ENCODE measurements around the gene OSBP2. TPM values are rescaled to one million over a fixed set of nuclear protein-coding genes. Genes with fewer than 3 reads are reported as not detected.

The OSBP2 gene
- total and polyA plus RNA-seq, 2 experiments from 2014 or later, result 2.1 to 2.9 TPM

- Histone ChIP-seq H3K4me3 (no peak overlapping the region), H3K79me2 (replicated peaks; ENCODE audit: insufficient read depth) (no peaks in the 10 kb centered on the region), H3F3A (replicated peaks; ENCODE audit: low read depth) (no peaks in the 10 kb centered on the region), H3K27me3 (ENCODE audit: insufficient read depth) (no peaks in the 10 kb centered on the region), H3K4me2 (no peak overlapping the region), H4K20me1 (replicated peaks; ENCODE audit: insufficient read depth) (no peaks in the 10 kb centered on the region), H3K9me2 (ENCODE audit: insufficient read depth) (no peaks in the 10 kb centered on the region), H3K4me1 (ENCODE audit: insufficient read depth) (no peaks in the 10 kb centered on the region), H2AFZ (no peak overlapping the region), H3K27ac (ENCODE audit: low read depth) (no peak overlapping the region), H3K36me3 (ENCODE audit: insufficient read depth) (no peaks in the 10 kb centered on the region)
- no peaks in the 10 kb centered on the region for H3K9me3 Mint-ChIP-seq
- TF ChIP-seq ETS1 (IDR thresholded peaks at IDR 0.05) (no peak), REST (IDR thresholded peaks at IDR 0.05; ENCODE audit: unreplicated experiment) (no peak), NANOG (IDR thresholded peaks at IDR 0.05; ENCODE audit: borderline replicate concordance) (no peak), EZH2phosphoT487 (IDR thresholded peaks at IDR 0.05; ENCODE audit: unreplicated experiment) (no peak), ZNF114 (CRISPR knock-in tag; IDR thresholded peaks at IDR 0.05) (no peak), ZNF331 (CRISPR knock-in tag; IDR thresholded peaks at IDR 0.05; ENCODE audit: low read depth) (no peak), CREB1 (CRISPR knock-in tag; IDR thresholded peaks at IDR 0.05; ENCODE audit: low read depth) (no peak), STAT1 (IDR thresholded peaks at IDR 0.05; ENCODE audit: unreplicated experiment) (no peak), POLR2AphosphoS5 (IDR thresholded peaks at IDR 0.05; ENCODE audit: low read depth) (no peak), ZNF462 (CRISPR knock-in tag; IDR thresholded peaks at IDR 0.05) (no peak), EZH2 (IDR thresholded peaks at IDR 0.05; ENCODE audit: low read depth, unreplicated experiment) (no peak), CTCF (conservative IDR thresholded peaks at IDR 0.05; ENCODE audit: low read depth in 2 of 2) (no peak), JUNB (IDR thresholded peaks at IDR 0.05; ENCODE audit: unreplicated experiment) (no peak)
- peaks cover 2% of the 10 kb centered on the region; the same call in 1 of the 3 replicates for H3K4me1 Mint-ChIP-seq
- no peaks in the 10 kb centered on the region for H3K36me3 Mint-ChIP-seq (ENCODE audit: low read depth)
- H3K4me3 Mint-ChIP-seq, result no peak overlapping the region
- ATAC-seq (no peak), DNase-seq (ENCODE audit: low spot score) (no peak)
- H3K27me3 Mint-ChIP-seq (ENCODE audit: insufficient read depth, low read depth, poor library complexity), result peaks cover 5% of the 10 kb centered on the region
- no peak overlapping the region for H3K27ac Mint-ChIP-seq
Measured at GRCh38 chr22:30774566-30774965, 79.9 kb downstream of the OSBP2 start.
